ENCODE results near the gene ZNF878.

Gene ZNF878

GRCh38 chr19:12034620-12035019 is 18.1 kb downstream of the ZNF878 start:
- DNase-seq, result no peak

- DNase-seq, result no peak
These were observed 18.6 kb downstream of the ZNF878 start for GRCh38 chr19:12034198-12034597.

- no peak for DNase-seq
These were observed 37.0 kb downstream of the ZNF878 start for GRCh38 chr19:12015753-12016116.

GRCh38 chr19:12015015-12015752 is 37.6 kb downstream of the ZNF878 start:
- no peak for DNase-seq

GRCh38 chr19:12000152-12000981 is 52.4 kb downstream of the ZNF878 start:
- DNase-seq, result no peak

- DNase-seq, result no peak
These were observed 57.6 kb downstream of the ZNF878 start for GRCh38 chr19:11995174-11995573.
